Dendritic cell treated with granulocyte-macrophage colony-stimulating factor and Interleukin-4, amounts not matched to agents 40 ng/mL and 50 ng/mL, for 4 days (primary cell): ENCODE results near the gene RELA.

Source experiments
- H3K27ac Mint-ChIP-seq: one replicate; pipeline ENCODE4 v1.8.0; 2022; ENCODE audit warnings: mild to moderate bottlenecking, mixed read lengths
- H3K27me3 Mint-ChIP-seq: one replicate; pipeline ENCODE4 v1.8.0; 2022; ENCODE audit warnings: mild to moderate bottlenecking, mixed read lengths
- H3K36me3 Mint-ChIP-seq: one replicate; pipeline ENCODE4 v1.8.0; 2022; ENCODE audit warnings: low read depth, mixed read lengths
- H3K4me1 Mint-ChIP-seq: one replicate; pipeline ENCODE4 v1.8.0; 2022; ENCODE audit warnings: low read depth, mixed read lengths
- H3K4me3 Mint-ChIP-seq: one replicate; pipeline ENCODE4 v1.8.0; 2022; ENCODE audit warnings: mild to moderate bottlenecking, moderate library complexity, mixed read lengths
- H3K9me3 Mint-ChIP-seq: one replicate; pipeline ENCODE4 v1.8.0; 2022; ENCODE audit warnings: mixed read lengths
- intact Hi-C: fragments of 100-400 bp; cut with micrococcal nuclease; formaldehyde crosslinking; loops from one replicate; pipeline ENCODE4 v1.15.0; 2022

RELA gene

GRCh38 chr11:65658174-65659021, 4.3 kb downstream of the RELA start:
- peaks cover 70% of the 10 kb centered on the region for H3K4me1 Mint-ChIP-seq
- intact Hi-C loops, result no loop called here
- no peaks in the 10 kb centered on the region for H3K9me3 Mint-ChIP-seq
- no peaks in the 10 kb centered on the region for H3K27me3 Mint-ChIP-seq
- peaks cover 88% of the 10 kb centered on the region for H3K36me3 Mint-ChIP-seq
- no peak overlapping the region for H3K27ac Mint-ChIP-seq
- no peak overlapping the region for H3K4me3 Mint-ChIP-seq

- Mint-ChIP-seq H3K27ac (peak overlapping the region; percentile 16), H3K9me3 (no peaks in the 10 kb centered on the region), H3K36me3 (peaks cover 98% of the 10 kb centered on the region), H3K4me1 (peaks cover 79% of the 10 kb centered on the region), H3K27me3 (no peaks in the 10 kb centered on the region), H3K4me3 (no peak overlapping the region)
- intact Hi-C loops, result no loop called here
Measured at GRCh38 chr11:65657426-65657825, 5.3 kb downstream of the RELA start.

- H3K9me3 Mint-ChIP-seq, result no peaks in the 10 kb centered on the region
- intact Hi-C loops, result no loop called here
- peaks cover 97% of the 10 kb centered on the region for H3K36me3 Mint-ChIP-seq
- no peak overlapping the region for H3K4me3 Mint-ChIP-seq
- no peaks in the 10 kb centered on the region for H3K27me3 Mint-ChIP-seq
- H3K27ac Mint-ChIP-seq, result peak overlapping the region; percentile 96
- H3K4me1 Mint-ChIP-seq, result peaks cover 85% of the 10 kb centered on the region
Measured at GRCh38 chr11:65655570-65656332, 7.0 kb downstream of the RELA start.

GRCh38 chr11:65654375-65655349, 8.1 kb downstream of the RELA start:
- no peaks in the 10 kb centered on the region for H3K27me3 Mint-ChIP-seq
- intact Hi-C loops, result no loop called here
- no peak overlapping the region for H3K4me3 Mint-ChIP-seq
- H3K4me1 Mint-ChIP-seq, result peaks cover 87% of the 10 kb centered on the region
- H3K27ac Mint-ChIP-seq, result peak overlapping the region; percentile 96
- H3K36me3 Mint-ChIP-seq, result peaks cover 97% of the 10 kb centered on the region
- no peaks in the 10 kb centered on the region for H3K9me3 Mint-ChIP-seq

GRCh38 chr11:65653229-65654225, 9.2 kb downstream of the RELA start:
- intact Hi-C loops, result loop anchor here (1.0 to 2.0 kb wide), 2 partner anchors 10 to 39 kb away; partner anchors contain the start of genes MAP3K11 and PCNX3
- Mint-ChIP-seq H3K9me3 (no peaks in the 10 kb centered on the region), H3K27ac (peak overlapping the region; percentile 96), H3K4me3 (peak overlapping the region; percentile 81), H3K4me1 (peaks cover 90% of the 10 kb centered on the region), H3K36me3 (peaks cover 97% of the 10 kb centered on the region), H3K27me3 (no peaks in the 10 kb centered on the region)

- H3K9me3 Mint-ChIP-seq, result no peaks in the 10 kb centered on the region
- H3K4me3 Mint-ChIP-seq, result peak overlapping the region; percentile 81
- H3K27ac Mint-ChIP-seq, result peak overlapping the region; percentile 96
- peaks cover 91% of the 10 kb centered on the region for H3K4me1 Mint-ChIP-seq
- H3K36me3 Mint-ChIP-seq, result peaks cover 97% of the 10 kb centered on the region
- intact Hi-C loops, result loop anchor here (1.0 to 2.0 kb wide), 3 partner anchors 11 to 38 kb away; partner anchors contain the start of genes MAP3K11 and PCNX3
- H3K27me3 Mint-ChIP-seq, result no peaks in the 10 kb centered on the region
Measured at GRCh38 chr11:65652511-65653228, 10.0 kb downstream of the RELA start.

- intact Hi-C loops, result loop anchor here (1.0 to 2.0 kb wide), 2 partner anchors 12 to 37 kb away; partner anchors contain the start of genes MAP3K11 and PCNX3
- no peaks in the 10 kb centered on the region for H3K27me3 Mint-ChIP-seq
- H3K27ac Mint-ChIP-seq, result peak overlapping the region; percentile 96
- H3K4me3 Mint-ChIP-seq, result peak overlapping the region; percentile 81
- peaks cover 97% of the 10 kb centered on the region for H3K36me3 Mint-ChIP-seq
- H3K9me3 Mint-ChIP-seq, result no peaks in the 10 kb centered on the region
- peaks cover 85% of the 10 kb centered on the region for H3K4me1 Mint-ChIP-seq
Measured at GRCh38 chr11:65651589-65652510, 10.9 kb downstream of the RELA start.

GRCh38 chr11:65651339-65651588, 11.5 kb downstream of the RELA start:
- intact Hi-C loops, result no loop called here
- Mint-ChIP-seq H3K4me1 (peaks cover 79% of the 10 kb centered on the region), H3K27ac (peak overlapping the region; percentile 96), H3K9me3 (no peaks in the 10 kb centered on the region), H3K4me3 (no peak overlapping the region), H3K27me3 (no peaks in the 10 kb centered on the region), H3K36me3 (peaks cover 97% of the 10 kb centered on the region)

- intact Hi-C loops, result no loop called here
- Mint-ChIP-seq H3K4me3 (no peak overlapping the region), H3K27ac (peak overlapping the region; percentile 96), H3K36me3 (peaks cover 97% of the 10 kb centered on the region), H3K27me3 (no peaks in the 10 kb centered on the region), H3K4me1 (peaks cover 74% of the 10 kb centered on the region), H3K9me3 (no peaks in the 10 kb centered on the region)
Measured at GRCh38 chr11:65650547-65651338, 12.0 kb downstream of the RELA start.

GRCh38 chr11:65649656-65650546, 12.8 kb downstream of the RELA start:
- H3K4me3 Mint-ChIP-seq, result no peak overlapping the region
- H3K27me3 Mint-ChIP-seq, result no peaks in the 10 kb centered on the region
- H3K36me3 Mint-ChIP-seq, result peaks cover 97% of the 10 kb centered on the region
- H3K9me3 Mint-ChIP-seq, result no peaks in the 10 kb centered on the region
- H3K4me1 Mint-ChIP-seq, result peaks cover 67% of the 10 kb centered on the region
- intact Hi-C loops, result no loop called here
- peak overlapping the region; percentile 57 for H3K27ac Mint-ChIP-seq
